Activated CD4-positive, alpha-beta T cell treated with anti-CD3 and anti-CD28 coated beads, Interleukin-2, amount 10 ng/mL, durations not matched to agents 7 days and 5 days (primary cell): ENCODE data around the gene KIF3A. TPM values are rescaled to one million over a fixed set of nuclear protein-coding genes. Genes with fewer than 3 reads are reported as not detected.

ENCODE experiments used
- CTCF ChIA-PET: fragments of 350-600 bp; sonication (Branson Sonifier 250); formaldehyde crosslinking; loops from one replicate; lab custom pipeline; 2021; ENCODE audit warnings: antibody characterized with exemption; lab: Charles Lee
- POLR2A ChIA-PET: fragments of 350-600 bp; sonication (Branson Sonifier 250); formaldehyde crosslinking; loops from one replicate; lab custom pipeline; 2021; ENCODE audit warnings: antibody characterized with exemption; lab: Charles Lee
- DNase-seq: peaks from one replicate; pipeline ENCODE4 v3.0.0-alpha.2; 2020
- H3K27ac Mint-ChIP-seq: one replicate; pipeline ENCODE4 v1.8.0; 2021; ENCODE audit warnings: mild to moderate bottlenecking, moderate library complexity, mixed read lengths
- H3K27me3 Mint-ChIP-seq: one replicate; pipeline ENCODE4 v1.8.0; 2021; ENCODE audit warnings: mixed read lengths
- H3K36me3 Mint-ChIP-seq: one replicate; pipeline ENCODE4 v1.8.0; 2021; ENCODE audit warnings: low read depth, mixed read lengths
- H3K4me1 Mint-ChIP-seq: one replicate; pipeline ENCODE4 v1.8.0; 2021; ENCODE audit warnings: mixed read lengths
- H3K4me3 Mint-ChIP-seq: one replicate; pipeline ENCODE4 v1.8.0; 2021; ENCODE audit warnings: mild to moderate bottlenecking, moderate library complexity, mixed read lengths
- H3K9me3 Mint-ChIP-seq: one replicate; pipeline ENCODE4 v1.8.0; 2021; ENCODE audit warnings: mixed read lengths
- total RNA-seq, 2 experiments: library from RNA; stranded (reverse); gene quantifications; one replicate each; pipeline ENCODE4 v1.2.3, GENCODE V29; 2021

The KIF3A gene
- total RNA-seq, 2 experiments from 2014 or later = 7.5 TPM

DNA sequence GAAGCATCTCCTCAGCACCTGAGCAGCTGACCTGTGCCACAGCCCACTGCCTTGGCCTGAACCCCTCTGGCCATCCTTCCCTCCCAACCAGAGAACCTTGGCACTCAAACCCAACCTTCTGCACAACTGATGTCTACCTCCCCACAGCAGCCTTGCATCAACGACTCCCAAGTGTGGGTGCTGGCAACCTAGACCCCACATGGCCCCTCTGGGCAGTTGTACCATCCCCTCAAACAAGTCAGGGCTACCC is 29.4 kb upstream of the KIF3A start:
- no peak overlapping the region for H3K27ac Mint-ChIP-seq
- H3K9me3 Mint-ChIP-seq = no peaks in the 10 kb centered on the region
- POLR2A ChIA-PET = interaction anchor here (0.6 kb wide), 1 partner anchor 12 kb away, joined by 3 read pairs; no protein-coding TSS in a partner anchor
- H3K4me1 Mint-ChIP-seq = no peaks in the 10 kb centered on the region
- CTCF ChIA-PET = interaction anchor here (0.9 to 3.0 kb wide), 4 partner anchors 10 to 47 kb away, joined by 3 to 13 read pairs (median 4); partner anchors contain the start of genes SEPTIN8 and SOWAHA
- DNase-seq = no peak
- H3K36me3 Mint-ChIP-seq = no peaks in the 10 kb centered on the region
- H3K27me3 Mint-ChIP-seq = no peaks in the 10 kb centered on the region
- H3K4me3 Mint-ChIP-seq = no peak overlapping the region

DNA sequence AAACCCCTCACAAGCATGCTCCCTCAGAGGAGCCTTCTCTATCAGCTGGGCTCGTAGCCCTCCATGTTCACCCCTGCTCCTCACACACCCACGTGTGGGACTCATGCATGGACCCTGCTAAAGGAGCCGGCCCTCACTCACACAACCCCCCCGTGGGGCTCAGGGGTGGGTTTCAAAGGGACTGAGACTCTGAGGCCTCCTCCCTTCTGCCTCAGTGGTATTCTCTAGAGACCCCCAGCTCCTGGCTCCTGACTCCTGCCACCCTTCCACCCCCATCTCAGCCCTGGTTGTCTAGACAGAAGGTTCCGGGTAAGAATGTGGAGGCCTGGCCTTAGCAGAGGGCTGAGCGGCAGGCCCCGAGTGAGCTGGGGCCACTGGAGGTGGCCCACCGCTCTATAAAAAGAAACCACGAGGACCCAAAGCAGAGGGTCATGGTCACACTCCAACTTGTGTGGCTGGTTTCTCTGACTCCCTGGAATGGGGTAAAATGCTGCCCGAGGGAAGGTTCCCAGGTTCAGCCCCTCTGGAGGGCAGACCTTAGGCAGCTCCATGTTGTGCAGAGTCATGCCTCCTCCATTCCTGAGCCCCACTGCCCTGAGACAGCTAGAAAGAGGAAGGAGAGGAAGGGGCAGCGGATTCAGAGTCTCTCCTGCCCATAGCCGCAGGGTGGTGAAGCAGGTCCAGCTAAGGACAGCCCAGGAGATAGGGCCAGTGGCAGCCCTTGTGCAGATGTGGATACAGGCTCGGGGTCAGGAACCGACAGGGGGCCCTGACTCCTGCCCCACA is 28.9 kb upstream of the KIF3A start:
- H3K4me3 Mint-ChIP-seq = no peak overlapping the region
- DNase-seq = no peak
- no peaks in the 10 kb centered on the region for H3K4me1 Mint-ChIP-seq
- H3K27me3 Mint-ChIP-seq = no peaks in the 10 kb centered on the region
- ChIA-PET POLR2A (interaction anchor here (0.6 kb wide), 1 partner anchor 11 kb away, joined by 3 read pairs; no protein-coding TSS in a partner anchor), CTCF (interaction anchor here (1.0 to 3.0 kb wide), 4 partner anchors 11 to 54 kb away, joined by 3 to 13 read pairs (median 4); partner anchors contain the start of gene SEPTIN8)
- no peaks in the 10 kb centered on the region for H3K9me3 Mint-ChIP-seq
- H3K27ac Mint-ChIP-seq = no peak overlapping the region
- H3K36me3 Mint-ChIP-seq = no peaks in the 10 kb centered on the region

DNA sequence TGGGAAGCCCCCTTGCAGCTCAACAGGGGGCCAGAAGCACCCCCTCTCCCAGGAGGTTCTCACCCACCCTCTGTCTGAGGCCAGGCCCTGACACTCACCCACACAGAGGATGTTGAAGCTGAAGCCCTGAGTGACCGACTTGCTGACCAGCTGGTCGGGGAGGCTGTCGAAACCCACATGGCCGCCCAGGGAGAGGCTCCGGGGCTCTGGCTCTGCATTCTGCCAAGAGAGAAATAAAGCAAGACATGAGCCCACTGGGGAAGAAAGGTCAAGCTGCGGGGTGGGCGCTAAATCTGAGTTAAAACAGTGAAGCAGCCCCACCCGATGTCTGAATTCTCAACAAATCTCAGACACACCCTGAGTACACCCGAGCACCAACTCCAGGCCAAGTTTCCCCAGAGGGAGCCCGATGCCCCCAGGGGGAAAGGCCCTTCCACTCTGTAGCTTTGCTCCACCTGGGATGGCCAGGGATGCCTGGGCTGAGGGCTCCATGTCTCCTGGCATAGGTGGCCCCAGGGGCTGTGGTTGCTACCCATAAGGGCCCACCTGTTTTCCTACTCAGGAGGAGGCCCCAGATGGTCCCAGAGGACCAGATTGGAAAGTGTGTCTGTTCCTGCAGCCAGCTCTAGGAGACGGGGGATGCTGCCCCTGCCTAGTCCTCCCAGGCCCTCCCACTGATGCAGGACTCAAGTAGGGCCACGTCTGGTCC is 28.1 kb upstream of the KIF3A start:
- Mint-ChIP-seq H3K4me1 (no peaks in the 10 kb centered on the region), H3K27me3 (no peaks in the 10 kb centered on the region), H3K36me3 (no peaks in the 10 kb centered on the region), H3K27ac (no peak overlapping the region), H3K4me3 (no peak overlapping the region), H3K9me3 (no peaks in the 10 kb centered on the region)
- POLR2A ChIA-PET = no interaction called here
- no peak for DNase-seq
- CTCF ChIA-PET = interaction anchor here (0.7 to 3.0 kb wide), 5 partner anchors 11 to 54 kb away, joined by 3 to 13 read pairs (median 4); partner anchors contain the start of genes CCNI2 and SEPTIN8

DNA sequence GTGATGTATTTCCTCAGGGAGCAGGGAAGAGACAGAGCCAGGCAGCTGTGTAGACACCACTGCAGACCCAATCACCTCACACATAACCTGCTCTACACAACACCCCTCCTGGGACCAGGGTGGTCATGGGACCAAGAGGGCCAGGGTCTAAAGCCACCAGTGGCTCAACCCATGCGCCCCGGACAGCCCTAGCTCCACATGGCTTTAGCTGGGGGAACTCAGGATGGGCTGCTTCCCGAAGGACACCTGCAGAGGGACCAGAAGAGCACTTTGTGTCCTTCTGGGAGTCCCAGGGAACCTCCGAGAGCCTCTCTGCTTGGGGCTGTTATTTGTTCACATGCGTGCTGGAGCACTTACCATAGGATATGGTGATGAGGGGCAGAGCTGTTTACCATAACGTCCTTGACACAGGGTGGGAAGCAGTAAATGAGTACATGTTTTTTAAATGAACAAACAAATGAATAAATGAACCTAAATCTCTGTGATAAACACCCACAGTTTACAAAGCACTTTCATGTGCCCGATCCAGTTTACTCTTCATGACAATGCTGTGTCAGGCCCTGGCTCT is 27.4 kb upstream of the KIF3A start:
- no peak overlapping the region for H3K4me3 Mint-ChIP-seq
- no peaks in the 10 kb centered on the region for H3K27me3 Mint-ChIP-seq
- POLR2A ChIA-PET = no interaction called here
- no peaks in the 10 kb centered on the region for H3K36me3 Mint-ChIP-seq
- H3K4me1 Mint-ChIP-seq = no peaks in the 10 kb centered on the region
- H3K27ac Mint-ChIP-seq = no peak overlapping the region
- H3K9me3 Mint-ChIP-seq = no peaks in the 10 kb centered on the region
- CTCF ChIA-PET = interaction anchor here (1.5 to 2.1 kb wide), 2 partner anchors 10 to 27 kb away, joined by 4 to 5 read pairs; no protein-coding TSS in a partner anchor
- no peak for DNase-seq

GRCh38 chr5:132764051-132764450 is 26.7 kb upstream of the KIF3A start:
- no peak overlapping the region for H3K27ac Mint-ChIP-seq
- no peaks in the 10 kb centered on the region for H3K27me3 Mint-ChIP-seq
- H3K4me1 Mint-ChIP-seq = no peaks in the 10 kb centered on the region
- ChIA-PET POLR2A (no interaction called here), CTCF (interaction anchor here (1.0 to 1.5 kb wide), 4 partner anchors 9 to 28 kb away, joined by 3 to 4 read pairs (median 3); no protein-coding TSS in a partner anchor)
- H3K36me3 Mint-ChIP-seq = no peaks in the 10 kb centered on the region
- H3K4me3 Mint-ChIP-seq = no peak overlapping the region
- DNase-seq = no peak
- H3K9me3 Mint-ChIP-seq = no peaks in the 10 kb centered on the region

- Mint-ChIP-seq H3K27ac (no peak overlapping the region), H3K4me1 (no peaks in the 10 kb centered on the region), H3K36me3 (no peaks in the 10 kb centered on the region), H3K9me3 (no peaks in the 10 kb centered on the region), H3K27me3 (no peaks in the 10 kb centered on the region), H3K4me3 (no peak overlapping the region)
- ChIA-PET CTCF (interaction anchor here (1.0 to 1.7 kb wide), 5 partner anchors 9 to 28 kb away, joined by 3 to 5 read pairs (median 3); partner anchors contain the start of gene KIF3A), POLR2A (interaction anchor here (0.5 kb wide), 1 partner anchor 217 kb away, joined by 3 read pairs; no protein-coding TSS in a partner anchor)
- no peak for DNase-seq
Observed at GRCh38 chr5:132763181-132764036, 26.1 kb upstream of the KIF3A start.

DNA sequence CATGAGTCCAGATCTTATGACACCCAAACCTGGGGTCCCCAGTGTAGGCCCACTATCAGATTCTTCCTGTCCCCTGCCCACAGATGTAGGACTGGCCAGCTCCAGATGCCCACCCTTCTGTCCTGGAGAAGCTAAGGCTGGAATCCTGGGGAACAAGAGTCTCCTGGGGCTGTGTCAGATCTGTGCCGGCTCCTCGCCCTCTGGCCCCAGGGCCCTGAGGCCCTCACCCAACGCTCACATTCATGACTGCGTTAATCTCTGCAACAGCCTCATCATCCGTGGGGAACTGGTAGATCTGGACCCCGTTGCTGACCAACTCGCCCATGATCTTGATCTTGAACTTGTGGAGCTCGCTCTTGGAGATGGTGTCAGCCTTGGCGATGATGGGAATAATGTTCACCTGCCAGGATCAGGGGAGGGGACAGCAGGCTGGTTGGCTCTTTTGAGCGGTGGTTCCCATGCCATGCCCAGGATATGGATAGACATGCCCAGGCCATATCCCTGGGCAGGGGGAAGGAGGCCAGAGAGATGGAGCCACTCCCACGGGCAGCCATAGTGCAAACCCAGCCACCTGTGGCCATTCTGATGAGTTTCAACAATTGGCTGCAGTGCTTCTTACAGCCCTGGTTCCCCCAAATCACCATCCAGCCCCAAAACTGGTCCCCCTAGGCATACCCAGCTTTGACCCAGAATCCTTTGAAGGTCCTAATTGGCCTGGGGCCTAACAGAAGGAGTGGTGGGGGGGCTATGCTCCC is 25.1 kb upstream of the KIF3A start:
- ChIA-PET POLR2A (interaction anchor here (0.5 kb wide), 1 partner anchor 216 kb away, joined by 3 read pairs; no protein-coding TSS in a partner anchor), CTCF (interaction anchor here (1.2 to 1.7 kb wide), 4 partner anchors 8 to 25 kb away, joined by 3 to 5 read pairs (median 3); partner anchors contain the start of gene KIF3A)
- Mint-ChIP-seq H3K9me3 (no peaks in the 10 kb centered on the region), H3K36me3 (no peaks in the 10 kb centered on the region), H3K4me1 (no peaks in the 10 kb centered on the region), H3K27me3 (no peaks in the 10 kb centered on the region), H3K4me3 (no peak overlapping the region), H3K27ac (no peak overlapping the region)
- DNase-seq = no peak

DNA sequence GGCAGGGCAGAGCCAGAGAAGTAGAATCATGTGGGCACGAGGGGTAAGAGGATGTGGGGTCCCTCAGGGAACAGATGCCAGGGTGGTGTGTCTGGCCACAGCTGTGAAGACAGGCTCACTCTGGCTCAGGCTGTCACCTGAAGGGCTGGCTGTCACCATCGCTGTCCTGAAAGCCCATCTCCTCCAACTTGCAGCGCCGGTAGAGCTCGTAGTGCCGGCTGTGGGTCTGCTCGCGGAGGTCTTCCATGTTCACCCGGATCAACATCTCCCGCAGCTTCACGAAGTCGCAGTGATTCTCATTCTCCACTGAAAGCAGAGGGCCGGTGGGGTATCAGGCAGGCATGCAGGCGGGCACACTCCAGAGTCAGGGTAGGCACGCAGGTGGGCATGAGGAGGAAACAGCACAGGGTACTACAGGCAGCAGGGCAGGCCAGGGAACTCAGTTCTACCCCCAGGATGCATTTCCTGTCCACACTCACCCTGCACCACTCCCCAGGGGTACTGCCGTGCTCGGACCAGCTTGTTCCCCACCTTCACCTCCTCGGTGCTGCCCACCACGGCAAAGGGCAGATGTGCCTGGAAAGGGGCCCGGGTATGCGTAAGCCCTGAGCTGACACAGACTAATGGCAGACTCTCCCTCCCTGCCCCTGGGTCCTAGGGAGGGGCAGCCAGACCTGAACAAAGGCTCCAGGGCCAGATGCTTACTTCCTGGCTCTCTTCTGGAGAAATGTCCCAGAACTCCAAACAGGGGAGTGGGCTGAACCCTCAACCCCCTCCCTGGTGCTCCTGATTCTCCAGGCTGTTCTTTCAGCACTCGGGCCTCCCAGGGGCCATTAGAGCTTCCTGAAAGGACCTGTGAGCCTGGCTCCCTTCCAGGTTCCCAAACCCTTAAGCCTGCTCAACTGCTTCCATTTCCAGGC is 24.2 kb upstream of the KIF3A start:
- ChIA-PET CTCF (interaction anchor here (0.5 to 1.7 kb wide), 4 partner anchors 16 to 223 kb away, joined by 3 to 5 read pairs (median 3); partner anchors contain the start of genes KIF3A and SEPTIN8), POLR2A (interaction anchor here (0.6 kb wide), 1 partner anchor 1068 kb away, joined by 4 read pairs; no protein-coding TSS in a partner anchor)
- H3K4me1 Mint-ChIP-seq = no peaks in the 10 kb centered on the region
- no peaks in the 10 kb centered on the region for H3K27me3 Mint-ChIP-seq
- H3K27ac Mint-ChIP-seq = no peak overlapping the region
- H3K36me3 Mint-ChIP-seq = no peaks in the 10 kb centered on the region
- DNase-seq = no peak
- H3K9me3 Mint-ChIP-seq = no peaks in the 10 kb centered on the region
- H3K4me3 Mint-ChIP-seq = no peak overlapping the region

DNA sequence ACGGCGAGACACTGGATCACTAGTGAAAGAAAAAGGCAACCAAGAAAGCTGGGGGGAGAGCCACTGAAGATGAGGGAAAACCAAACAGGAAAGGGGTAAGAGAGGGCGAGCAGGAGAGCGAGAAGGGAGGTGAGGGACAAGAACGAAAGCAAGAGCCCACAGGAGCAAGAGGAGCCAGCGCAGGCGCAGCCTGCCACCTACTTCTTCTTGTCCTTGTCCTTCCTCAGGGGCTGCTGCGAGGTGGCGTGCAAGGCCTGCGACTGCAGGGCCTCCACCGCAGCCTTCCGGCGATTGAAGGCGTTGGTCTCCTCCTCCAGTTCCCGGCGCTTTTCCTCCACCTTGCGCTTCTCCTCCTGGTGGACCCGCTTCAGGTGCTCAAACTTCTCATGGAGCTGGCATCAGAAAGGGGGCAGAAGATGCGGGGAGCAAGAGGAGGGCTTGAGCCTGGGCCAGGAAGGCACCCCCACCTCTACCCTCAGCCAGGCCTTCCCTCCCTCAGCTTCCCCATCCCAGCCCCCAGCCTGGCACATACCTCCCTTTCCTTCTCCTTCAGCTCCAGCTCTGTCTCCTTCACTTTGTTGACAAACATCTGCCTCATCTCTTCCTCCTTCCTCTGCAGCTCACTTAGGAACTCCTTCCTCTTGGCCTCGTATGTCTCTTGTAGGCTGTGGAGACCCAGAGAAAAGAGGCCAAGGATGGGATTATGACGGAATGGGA is 23.4 kb upstream of the KIF3A start:
- Mint-ChIP-seq H3K9me3 (no peaks in the 10 kb centered on the region), H3K27ac (no peak overlapping the region), H3K4me1 (no peaks in the 10 kb centered on the region), H3K4me3 (no peak overlapping the region), H3K27me3 (no peaks in the 10 kb centered on the region), H3K36me3 (no peaks in the 10 kb centered on the region)
- ChIA-PET POLR2A (interaction anchor here (0.6 kb wide), 1 partner anchor 1067 kb away, joined by 4 read pairs; no protein-coding TSS in a partner anchor), CTCF (interaction anchor here (0.6 to 1.6 kb wide), 3 partner anchors 17 to 296 kb away, joined by 3 read pairs; partner anchors contain the start of gene SEPTIN8)
- no peak for DNase-seq

DNA sequence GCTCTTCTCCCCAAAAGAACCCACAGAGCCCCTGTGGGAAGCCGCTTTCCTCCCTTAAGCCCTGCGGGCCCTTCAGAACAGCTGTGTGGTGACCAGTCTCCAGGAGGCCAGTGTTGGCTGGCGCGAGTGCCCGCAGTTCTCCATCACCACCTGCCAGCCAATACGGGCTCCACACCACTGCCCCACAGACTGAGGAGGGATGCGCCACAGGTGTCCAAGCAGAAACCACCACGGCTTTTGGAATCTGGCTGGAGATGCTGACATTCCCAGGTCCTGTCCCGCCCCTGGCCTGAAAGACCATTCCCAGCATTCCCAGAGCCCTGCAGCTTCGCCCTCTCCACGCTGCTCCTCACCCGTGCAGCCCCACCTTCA is 22.7 kb upstream of the KIF3A start:
- Mint-ChIP-seq H3K27me3 (no peaks in the 10 kb centered on the region), H3K9me3 (no peaks in the 10 kb centered on the region), H3K4me1 (peaks cover 4% of the 10 kb centered on the region), H3K36me3 (no peaks in the 10 kb centered on the region), H3K27ac (no peak overlapping the region), H3K4me3 (no peak overlapping the region)
- ChIA-PET POLR2A (no interaction called here), CTCF (interaction anchor here (0.8 to 1.6 kb wide), 2 partner anchors 16 to 18 kb away, joined by 3 read pairs; partner anchors contain the start of gene SEPTIN8)
- no peak for DNase-seq
